SH-SY5Y (cell line): ENCODE results near the gene NFE2L2.

Experiments
- GATA2 ChIP-seq: IDR thresholded peaks from 2 replicates; pipeline ENCODE4 v1.6.1; 2011; ENCODE audit warnings: mild to moderate bottlenecking, low read depth, low read length
- GATA3 ChIP-seq: IDR thresholded peaks from 2 replicates; pipeline ENCODE4 v1.6.1; 2011; ENCODE audit warnings: low read depth, mild to moderate bottlenecking, low read length, moderate library complexity

DNA sequence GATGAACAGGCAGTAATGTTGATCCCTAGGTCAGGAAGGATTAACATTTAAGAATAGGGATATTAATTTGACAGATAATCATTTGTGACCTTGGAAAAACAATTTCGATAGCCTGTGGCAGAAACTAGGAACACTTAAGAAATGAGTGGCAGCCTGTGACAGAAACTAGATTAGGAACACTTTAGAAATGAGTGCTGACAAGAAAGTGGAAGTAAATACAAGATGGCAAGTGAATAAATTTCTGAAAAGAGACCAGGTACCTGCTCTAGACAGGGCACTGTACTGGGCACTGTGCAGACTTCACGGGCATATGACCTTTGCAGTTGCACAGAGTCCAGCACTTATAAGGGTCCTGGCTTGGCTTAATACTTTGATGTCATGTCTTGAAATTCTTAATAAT lies 57.4 kb downstream of the NFE2L2 start:
- no peak for TF ChIP-seq GATA2
- TF ChIP-seq GATA3: no peak
